Hippocampal formation (tissue), 2 donors: ENCODE data around the gene SPOCD1.

Source experiments
- DNase-seq, 2 donors: peaks; one replicate each; lab custom pipeline; 2025; lab: John Stamatoyannopoulos, UW

Gene SPOCD1

DNA sequence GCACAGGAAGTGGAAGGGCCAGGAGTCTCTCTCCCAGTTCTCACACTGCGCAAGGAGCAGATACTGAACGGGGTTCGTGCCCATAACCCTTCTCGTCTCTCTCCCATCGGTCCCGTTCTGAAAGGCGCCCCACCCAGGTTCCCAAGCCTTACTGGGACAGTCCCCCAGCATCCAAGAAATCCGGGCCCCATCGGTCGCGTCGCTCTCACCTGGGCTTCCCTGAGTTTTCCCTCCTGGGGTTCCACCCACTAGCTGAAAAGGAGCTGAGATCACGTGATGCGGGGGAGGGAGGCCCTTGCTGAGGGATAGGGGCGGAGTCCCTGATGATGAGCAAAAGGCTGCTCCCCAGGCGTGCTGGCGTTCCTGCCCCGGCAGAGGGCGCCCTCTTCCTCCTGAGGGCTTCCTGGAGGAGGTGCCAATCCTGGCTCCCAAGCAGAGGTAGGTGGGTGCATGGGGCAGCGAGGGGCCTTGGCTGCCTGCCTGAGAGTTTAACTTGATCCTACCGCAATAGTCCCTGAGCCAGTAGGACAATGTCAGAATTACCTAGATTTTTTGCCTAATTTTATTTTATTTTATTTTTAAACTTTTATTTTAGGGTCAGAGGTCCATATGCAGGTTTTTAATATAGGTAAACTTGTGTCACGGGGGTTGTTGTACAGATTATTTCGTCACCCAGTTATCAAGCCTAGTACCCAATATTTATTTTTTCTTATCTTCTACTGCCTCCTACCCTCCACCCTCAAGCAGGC lies at the start of gene SPOCD1:
TSS of gene SPOCD1 (minus strand) at position 271 of the 749 bp plus-strand sequence. CDS start 689 bp downstream, outside the sequence.
- DNase-seq: peak in 1 of 2 donors; percentile 31

DNA sequence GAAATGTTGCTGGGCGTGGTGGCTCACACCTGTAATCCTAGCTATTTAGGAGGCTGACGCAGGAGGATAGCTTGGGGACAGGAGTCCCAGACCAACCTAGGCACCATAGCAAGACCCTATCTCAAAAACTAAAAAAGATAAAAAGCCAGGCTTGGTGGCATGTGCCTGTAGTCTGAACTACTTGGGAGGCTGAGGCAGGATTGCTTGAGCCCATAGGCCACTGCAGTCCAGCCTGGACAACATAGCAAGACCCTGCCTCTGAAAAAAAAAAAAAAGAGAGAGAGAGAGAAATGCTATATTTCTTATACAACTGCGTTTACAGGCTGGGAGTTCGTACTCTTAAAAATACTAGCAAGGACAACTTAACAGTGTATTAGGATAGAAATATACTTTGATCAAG lies 46.2 kb upstream of the SPOCD1 start:
- DNase-seq: no peak

DNA sequence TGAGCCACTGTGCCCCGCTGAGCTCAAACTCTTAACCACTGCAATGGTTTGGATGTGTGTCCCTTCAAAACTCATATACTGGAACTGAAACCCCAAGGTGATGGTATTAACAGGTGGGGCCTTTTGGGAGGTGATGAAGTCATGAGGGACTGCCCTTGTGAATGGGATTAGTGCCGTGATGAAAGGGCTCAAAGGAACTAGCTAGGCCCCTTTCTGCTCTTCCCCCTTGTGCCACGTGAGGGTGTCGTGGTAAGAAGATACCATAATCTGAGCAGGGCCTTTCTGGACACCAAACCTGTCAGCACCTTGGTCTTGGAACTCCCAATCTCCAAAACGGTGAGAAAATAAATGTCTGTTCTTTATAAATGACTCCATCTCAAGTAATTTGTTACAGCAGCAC lies 45.5 kb upstream of the SPOCD1 start:
- no peak for DNase-seq

DNA sequence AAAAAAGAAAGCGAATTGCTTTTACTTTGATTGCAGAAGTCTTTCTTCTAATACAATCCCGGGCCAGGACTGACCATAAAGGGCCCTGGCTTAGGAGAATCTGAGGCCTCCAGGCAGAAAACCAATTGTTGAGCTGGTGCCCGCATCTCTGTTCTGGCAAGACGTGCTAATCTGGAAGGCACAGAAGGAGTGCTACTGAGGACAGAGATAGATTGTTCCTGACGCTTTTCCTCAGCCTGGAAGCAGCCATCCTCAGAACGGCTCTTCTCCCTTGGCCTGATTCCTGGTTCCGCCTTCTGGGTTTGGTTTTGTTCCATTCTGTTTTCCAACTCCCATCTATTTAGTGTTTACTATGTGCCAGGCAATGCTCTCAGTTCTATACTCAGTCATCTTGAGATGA lies 44.8 kb upstream of the SPOCD1 start:
- peak in 1 of 2 donors; percentile 35 for DNase-seq

DNA sequence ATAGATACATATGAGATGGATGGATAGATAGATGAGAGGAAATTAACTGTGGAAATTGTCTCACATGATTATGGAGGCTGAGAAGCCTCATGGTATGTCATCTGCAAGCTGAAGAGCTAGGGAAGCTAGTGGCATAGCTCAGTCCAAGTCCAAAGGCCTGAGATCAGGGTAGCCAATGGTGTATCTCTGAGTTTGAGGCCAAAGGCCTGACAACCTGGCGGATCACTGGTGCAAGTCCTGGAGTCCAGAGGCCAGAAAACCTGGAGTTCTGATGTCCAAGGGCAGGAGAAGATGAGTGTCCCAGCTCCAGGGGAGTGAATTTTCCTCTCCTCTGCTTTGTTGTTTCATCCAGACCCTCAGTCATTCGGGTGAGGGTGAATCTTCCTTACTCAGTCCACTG lies 43.9 kb upstream of the SPOCD1 start:
- no peak for DNase-seq

DNA sequence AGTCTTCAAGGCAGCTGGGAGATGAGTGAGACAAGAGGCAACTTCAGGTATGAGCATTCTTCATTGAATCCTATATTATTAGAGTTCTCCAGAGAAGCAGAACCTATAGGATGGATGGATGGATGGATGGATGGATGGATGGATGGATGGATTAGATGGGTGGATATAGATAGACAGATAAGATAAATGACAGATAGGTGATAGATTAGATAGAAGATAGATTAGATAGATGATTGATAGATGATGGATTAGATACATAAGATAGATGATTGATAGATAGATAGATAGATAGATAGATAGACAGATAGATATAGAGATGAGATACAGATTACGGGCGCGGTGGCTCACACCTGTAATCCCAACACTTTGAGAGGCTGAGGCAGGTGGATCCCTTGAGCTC lies 43.2 kb upstream of the SPOCD1 start:
- DNase-seq: no peak

DNA sequence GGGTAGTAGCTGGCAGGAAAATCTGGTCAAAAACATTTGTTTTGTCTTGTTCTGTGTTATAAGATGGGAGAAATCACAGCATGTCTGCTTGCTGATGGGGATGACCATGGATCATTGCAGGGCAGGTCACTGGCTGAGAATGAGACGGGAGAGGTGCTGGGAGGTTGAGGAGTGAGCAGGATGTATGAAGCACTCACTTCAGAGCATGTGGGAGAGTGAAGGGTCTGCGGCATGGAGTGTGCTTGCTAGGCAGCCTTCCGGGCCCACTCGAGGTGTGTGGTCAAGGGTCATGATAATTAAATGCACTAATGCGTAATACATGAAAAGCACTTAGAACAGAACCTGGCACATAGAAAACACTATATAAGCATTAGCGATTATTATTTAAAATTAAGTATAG lies 42.0 kb upstream of the SPOCD1 start:
- no peak for DNase-seq

DNA sequence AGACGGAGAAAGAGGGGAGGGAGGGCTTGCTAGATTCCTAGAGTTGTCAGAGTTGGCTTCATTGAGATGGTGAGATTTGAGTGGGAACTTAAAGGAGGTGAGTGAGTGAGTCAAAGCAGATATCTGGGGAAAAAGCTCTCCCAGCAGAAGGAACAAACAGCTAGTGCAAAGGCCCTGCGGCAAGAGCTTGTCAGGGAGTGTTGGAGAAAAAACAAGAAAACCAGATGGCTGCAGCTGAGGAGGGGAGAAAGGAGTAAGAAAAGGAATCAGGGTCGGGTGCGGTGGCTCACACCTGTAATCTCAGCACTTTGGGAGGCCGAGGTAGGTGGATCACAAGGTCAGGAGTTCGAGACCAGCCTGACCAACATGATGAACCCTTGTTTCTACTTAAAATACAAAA lies 40.3 kb upstream of the SPOCD1 start:
- no peak for DNase-seq

DNA sequence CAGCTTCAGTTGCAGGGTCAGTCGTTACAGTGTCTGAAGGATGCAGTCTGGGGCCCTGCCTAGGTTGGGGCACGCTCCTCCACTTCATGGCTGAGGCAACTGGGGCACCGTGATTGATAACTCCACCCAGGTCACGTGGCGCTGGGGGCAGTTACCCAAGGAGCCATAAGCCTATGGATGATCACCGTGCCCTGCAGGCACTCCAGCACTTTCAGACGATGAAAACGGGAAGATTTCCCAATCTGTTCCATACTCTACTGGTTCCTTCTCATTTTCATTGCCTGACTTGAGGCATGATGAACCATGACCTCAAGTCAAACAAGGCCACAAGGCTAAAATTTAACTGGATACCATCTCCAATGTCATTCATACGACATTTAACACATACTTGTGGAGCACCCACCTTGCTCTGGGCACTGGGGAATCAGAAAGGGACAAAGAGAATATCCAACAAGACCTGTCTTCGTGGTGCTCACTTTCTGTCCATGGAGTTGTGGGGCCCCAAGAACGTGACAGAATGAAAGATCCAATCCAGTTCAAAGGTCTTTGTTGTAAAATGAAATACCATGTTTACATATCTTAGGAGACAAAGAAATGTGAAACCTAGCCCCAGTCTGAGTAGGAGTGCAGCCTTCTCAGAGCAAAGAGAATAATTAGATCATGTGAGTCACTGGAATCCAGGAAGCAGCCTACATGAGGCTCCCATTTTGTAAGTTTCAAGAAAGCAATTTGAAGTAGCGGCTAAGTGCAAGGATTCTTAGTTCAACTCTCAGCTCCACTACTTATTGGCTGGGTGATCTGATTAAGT lies 39.4 kb upstream of the SPOCD1 start:
- no peak for DNase-seq

DNA sequence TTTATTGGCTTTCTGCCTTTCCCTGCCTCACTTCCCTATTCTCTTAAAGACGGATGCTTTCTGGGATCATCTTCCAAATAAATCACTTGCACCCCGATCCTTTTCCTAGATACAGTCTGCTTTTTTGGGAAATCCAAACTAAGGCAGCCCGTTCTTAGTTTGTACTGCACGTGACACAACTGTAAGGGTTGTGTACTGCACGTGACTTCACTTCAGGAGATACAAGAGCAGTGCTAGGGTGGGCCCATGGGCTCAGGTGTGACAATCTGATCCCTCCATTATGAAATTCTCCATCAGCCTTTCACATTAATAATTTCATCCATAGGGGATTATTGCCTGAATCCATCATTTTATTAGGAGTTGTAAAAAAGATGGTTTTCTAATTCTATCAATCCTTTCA lies 33.8 kb upstream of the SPOCD1 start:
- no peak for DNase-seq

DNA sequence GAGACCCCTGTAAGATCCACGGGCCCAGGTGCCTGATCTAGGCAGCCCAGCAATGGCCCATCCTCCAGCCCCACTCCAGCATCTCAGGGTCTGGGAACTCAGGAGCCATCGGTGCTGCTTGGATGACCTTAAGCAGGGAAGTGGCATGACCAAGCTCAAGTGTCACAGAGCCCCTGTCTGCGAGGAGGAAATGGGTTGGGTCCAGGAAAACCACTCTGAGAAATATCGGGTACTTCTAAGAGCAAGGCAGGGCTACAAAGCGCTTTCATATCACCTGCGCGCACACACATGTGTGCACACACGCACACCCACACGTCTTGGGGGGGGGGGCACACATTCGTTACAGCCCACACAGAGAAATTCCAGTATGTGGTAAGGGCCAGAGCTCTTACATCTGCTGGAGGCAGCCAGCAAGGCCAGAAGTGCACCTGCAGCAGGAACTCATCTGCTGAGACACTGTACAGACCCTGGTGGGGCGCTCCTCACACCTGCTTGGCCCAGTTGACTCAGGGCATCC lies 32.6 kb upstream of the SPOCD1 start:
- DNase-seq: no peak

DNA sequence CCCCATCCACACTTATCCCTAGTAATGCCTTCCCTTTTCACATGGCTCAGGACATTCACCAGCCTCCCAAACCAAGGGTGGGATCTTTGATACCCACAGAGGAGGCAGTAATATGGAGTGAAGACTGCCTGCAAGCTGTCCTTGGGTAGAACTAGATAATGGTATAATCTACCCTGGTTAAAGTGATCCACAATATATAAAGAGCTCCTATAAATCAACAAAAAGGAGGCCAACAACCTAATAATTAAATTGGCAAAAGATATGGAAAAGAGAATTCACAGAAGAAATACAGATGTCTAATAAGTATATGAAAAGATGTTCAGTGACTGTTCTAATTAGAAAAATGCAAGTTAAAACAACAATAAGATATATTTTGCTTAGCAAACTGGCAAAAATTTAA lies 30.7 kb upstream of the SPOCD1 start:
- no peak for DNase-seq

DNA sequence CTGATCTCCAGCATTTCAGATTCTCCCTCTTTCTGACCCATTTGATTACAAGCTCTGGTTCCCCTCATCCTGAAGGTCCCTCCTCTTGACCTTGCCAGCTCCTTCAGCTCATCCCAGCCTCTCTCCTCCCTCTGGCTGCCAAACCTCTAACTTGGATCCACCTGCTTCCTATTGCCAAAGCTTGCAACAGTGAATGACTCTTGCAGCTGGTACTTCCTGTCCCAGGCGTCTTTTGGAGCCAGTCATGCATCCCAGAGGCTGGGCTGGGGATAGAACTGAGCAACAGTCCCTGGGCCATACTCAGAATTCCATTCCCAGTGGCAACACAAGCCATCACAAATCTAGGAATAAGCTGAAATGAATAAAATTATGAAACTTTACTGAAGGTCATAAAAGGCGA lies 27.7 kb upstream of the SPOCD1 start:
- peak in 1 of 2 donors; percentile 58 for DNase-seq

DNA sequence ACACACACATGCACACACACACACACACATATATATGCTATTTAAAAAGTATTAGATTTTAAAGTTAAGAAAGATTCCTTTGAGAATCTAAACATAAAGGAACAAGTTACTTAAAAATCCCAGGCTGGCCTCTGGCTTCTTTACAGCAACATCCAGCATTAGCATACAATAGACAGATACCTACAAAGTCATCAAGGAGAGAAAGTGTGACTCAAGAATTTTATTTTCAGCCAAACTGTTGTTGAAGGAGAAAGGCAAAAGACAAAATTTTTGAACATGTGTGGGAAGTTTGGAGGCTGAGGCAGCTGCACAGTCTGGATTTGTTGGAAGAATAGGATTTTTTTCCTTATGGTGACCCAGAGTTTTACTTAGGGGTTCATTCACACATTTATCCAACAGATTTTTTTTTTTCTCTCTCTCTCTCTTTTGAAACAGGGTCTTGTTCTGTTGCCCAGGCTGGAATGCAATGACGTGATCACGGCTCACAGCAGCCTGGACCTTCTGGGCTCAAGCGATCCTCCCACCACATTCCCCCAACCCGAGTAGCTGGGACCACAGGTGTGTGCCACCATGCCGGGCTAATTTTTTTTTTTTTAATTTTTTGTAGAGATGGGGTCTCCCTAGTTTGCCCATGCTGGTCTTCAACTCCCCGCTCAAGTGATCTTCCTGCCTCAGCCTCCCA lies 24.0 kb upstream of the SPOCD1 start:
- peak in 1 of 2 donors; percentile 23 for DNase-seq

DNA sequence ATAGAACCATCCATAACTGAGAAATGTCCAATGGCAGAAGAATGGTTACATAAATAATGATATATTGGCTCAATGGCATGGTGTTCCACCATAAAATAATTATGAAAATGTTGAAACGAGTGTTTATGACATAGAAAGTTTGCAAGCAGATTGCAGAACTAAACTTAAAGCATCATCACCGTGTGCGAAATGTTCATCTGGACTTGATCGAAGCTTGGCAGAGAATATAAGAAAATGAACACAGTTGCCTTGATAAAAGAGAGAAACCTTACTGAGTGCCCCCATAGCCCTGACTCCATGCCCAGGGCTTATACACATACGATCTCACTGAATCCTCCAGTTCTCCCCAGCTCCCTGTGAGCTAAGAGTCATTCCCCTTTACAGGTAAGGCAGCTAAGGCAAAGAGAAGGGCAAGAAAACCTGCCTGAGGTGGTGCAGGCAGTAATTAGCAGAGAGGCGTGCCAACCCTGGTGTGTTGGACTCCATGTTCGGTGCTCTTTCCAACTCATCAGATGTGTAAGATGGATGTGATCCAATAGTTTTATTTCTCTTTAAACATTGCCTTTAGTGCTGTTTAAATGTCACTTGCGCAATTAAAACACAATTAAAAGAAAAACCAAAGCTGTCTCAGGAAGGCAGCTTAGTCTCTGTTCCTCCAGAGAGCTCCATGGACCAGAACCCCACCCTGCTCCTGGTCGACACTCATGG lies 21.8 kb upstream of the SPOCD1 start:
- no peak for DNase-seq

DNA sequence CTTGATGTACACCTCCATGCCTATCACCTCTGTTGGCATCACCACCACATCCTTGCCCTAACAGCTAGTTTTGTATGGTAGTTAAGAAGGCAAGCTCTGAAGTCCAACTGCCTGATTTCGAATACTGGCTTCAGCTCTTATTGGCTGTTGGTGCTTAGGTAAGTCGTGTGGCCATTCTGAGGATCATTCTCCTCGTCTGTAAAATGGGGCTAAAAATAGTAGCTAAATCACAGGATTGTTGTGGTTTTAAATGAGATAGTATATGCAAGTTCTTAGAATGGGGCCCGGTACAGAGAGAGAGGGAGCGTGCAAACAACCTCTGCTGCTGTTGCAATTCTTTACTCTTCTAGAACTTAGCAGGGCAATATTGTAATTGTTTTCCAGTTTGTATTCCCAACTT lies 20.8 kb upstream of the SPOCD1 start:
- DNase-seq: no peak

DNA sequence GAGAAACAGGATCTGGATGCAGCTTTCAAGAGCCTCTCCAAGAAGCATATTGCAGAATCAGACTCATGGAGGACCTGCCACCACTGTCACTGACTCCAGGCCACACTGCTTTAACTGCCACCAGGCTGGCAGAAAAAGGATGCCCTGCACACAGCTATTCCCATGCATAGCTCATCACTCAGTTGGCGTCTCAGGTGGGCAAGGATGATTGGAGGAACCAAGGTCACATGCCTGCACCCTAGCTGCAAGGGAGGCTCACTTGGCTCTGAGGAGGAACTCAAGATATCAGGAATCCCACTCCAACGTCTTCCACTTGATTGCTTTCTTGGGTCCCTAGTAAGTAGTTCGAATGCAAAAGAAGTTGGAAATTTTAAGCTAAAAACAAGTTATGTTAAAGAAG lies 19.6 kb upstream of the SPOCD1 start:
- DNase-seq: no peak

DNA sequence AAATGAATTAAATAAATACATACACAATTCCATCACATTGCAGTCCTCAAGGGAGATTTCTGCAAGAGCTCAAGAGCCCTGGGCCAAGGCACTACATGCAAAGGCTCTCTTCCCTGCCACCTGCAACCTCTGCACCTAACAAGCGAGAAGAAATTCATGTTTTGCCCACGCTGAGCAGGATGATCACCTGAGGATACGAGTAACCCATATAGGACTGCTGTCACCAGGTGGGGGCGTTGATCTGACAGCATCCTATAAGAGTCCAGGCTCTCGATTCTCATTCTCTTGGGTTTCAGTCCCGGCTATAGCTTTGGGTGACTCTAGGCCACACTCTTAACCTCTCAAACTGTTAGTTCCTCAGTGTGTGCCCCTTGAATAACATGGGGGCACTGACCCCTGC lies 18.7 kb upstream of the SPOCD1 start:
- DNase-seq: no peak

DNA sequence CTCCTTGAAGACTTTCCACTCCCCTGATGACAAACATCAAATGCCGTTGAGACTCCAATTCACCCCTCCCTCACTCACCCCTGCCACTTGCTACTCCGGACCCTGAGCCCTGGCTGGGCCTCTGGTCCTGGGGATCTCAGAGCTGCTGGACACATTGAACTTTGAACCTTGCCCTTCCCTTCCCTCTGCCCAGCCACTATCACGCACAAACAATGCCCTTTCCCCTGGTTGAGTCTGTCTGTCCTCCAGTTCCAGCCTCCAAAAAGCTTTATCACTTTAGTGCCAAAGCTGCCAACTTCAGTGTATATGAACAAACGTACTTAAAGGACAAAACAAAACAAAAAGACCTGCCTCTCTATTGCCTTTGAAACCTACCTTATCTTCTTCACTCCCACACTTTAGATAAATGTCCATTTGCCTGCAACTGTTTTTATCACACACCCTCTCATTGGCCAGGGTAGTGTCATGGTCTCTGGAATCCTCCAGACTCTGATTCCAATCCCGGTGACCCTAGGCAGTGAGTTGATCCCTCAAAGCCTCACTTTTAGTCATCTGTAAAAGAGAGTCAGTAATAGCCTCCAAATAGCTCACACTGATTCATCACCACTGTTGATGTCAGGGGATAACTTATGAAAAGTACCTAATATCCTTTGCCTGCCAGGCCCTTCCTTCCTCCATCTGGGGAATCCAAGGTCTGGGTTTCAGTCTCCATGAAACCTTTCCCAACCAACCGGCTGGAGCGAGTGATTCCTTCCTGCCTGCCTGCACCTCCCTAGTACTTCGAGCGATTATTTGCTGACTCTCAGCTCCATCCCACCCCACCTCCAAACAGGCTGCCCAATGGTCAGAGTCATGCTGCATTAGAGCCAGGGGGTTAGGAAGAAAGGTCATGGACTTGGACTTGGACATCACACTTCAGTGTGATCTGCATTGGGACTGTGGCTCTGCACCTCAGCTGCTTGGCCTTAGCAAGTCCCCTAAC lies 15.9 kb upstream of the SPOCD1 start:
- DNase-seq: no peak

DNA sequence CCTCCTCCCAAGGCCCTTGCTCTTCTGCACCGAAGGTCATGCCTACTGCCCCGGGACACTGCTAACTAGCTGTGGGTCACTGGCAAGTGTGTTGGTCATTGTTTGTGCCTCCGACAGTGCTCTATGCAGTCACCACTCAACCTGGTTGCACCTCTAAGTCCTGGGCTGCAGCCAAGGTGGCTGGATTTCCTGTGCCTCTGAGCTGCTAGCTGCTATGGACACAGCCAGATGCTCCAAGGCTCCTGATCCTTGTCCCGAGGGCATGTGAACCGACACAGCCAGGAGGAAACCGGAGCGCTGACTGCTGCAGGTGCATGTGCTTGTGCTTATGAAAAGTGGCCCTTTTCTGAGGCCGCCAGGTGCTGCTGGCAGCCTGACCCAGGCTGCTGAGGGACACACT lies 14.7 kb upstream of the SPOCD1 start:
- no peak for DNase-seq

DNA sequence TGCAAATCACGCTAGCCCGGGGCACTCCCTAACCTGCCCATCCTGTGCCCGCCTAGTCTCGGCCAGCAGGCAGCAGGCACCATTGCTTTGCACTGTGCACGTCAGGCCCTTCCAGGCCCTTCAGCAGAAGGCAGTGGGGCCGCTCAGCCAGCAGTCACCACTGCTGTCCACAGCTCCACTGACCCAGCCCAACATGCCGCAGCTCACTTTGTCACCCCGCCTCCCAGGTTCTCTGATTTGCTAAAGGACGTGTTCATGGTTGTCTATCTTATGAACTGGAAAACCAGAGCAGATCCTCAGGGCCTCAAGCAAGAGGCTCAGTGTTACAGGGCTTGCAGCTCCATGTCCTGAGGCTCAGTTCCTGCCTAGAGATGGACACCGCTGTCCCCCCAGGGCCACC lies 14.2 kb upstream of the SPOCD1 start:
- DNase-seq: no peak
